ENCODE measurements around the gene CGNL1.

The CGNL1 gene, protein sequence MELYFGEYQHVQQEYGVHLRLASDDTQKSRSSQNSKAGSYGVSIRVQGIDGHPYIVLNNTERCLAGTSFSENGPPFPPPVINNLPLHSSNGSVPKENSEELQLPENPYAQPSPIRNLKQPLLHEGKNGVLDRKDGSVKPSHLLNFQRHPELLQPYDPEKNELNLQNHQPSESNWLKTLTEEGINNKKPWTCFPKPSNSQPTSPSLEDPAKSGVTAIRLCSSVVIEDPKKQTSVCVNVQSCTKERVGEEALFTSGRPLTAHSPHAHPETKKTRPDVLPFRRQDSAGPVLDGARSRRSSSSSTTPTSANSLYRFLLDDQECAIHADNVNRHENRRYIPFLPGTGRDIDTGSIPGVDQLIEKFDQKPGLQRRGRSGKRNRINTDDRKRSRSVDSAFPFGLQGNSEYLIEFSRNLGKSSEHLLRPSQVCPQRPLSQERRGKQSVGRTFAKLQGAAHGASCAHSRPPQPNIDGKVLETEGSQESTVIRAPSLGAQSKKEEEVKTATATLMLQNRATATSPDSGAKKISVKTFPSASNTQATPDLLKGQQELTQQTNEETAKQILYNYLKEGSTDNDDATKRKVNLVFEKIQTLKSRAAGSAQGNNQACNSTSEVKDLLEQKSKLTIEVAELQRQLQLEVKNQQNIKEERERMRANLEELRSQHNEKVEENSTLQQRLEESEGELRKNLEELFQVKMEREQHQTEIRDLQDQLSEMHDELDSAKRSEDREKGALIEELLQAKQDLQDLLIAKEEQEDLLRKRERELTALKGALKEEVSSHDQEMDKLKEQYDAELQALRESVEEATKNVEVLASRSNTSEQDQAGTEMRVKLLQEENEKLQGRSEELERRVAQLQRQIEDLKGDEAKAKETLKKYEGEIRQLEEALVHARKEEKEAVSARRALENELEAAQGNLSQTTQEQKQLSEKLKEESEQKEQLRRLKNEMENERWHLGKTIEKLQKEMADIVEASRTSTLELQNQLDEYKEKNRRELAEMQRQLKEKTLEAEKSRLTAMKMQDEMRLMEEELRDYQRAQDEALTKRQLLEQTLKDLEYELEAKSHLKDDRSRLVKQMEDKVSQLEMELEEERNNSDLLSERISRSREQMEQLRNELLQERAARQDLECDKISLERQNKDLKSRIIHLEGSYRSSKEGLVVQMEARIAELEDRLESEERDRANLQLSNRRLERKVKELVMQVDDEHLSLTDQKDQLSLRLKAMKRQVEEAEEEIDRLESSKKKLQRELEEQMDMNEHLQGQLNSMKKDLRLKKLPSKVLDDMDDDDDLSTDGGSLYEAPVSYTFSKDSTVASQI
- total RNA-seq, result 0 to 5.0 (median 0.18) reads per million in 17 experiments

DNA sequence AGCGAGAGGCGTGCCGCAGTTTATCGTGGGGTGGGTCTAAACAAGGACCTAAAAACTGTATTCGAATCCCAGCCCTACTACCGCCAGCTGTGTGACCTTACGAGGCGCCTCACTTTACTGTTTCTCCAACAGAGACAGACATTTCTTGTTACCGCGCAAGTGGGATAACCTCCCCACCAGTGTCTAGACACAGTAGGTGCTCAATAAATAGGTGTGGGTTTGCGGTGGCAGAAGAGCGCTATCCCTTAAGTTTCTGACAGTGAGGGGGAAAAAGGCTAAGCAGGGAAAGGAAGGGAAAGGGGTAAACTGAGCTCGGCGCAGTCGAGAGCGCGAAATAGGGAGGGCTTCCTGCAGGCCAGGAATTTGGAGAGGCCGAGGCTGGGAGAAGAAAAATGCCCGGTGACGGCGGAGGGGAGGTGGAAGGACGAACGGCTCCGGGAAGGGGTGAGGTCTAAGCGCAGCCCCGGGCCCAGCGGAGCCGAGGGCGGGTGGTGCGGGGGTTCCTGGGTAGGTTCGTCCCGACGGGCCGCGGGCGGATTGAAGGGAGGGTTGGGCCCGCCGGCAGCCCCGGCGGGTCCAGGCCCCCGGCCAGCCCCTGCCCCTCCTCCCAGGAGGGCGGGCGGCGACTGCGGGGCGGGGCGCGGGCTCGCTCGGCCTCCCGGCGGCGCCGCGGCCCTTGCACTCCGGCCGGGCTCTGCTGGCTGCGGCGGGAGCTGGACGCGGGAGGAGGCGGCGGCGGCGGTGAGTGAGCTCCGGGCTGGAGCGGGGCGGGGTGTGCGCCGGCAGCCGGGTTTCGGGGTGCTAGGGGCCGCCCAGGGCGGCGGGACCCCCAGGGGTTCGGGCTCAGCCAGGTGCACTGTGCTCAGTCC is at the start of gene CGNL1:
Gene CGNL1 (plus strand): TSS at position 679 of the 869 bp plus-strand sequence. CDS start 61,495 bp downstream, outside the sequence.
- peak in 3 of 4 experiments; percentile 13 to 53 (median 43) for DNase-seq

DNA sequence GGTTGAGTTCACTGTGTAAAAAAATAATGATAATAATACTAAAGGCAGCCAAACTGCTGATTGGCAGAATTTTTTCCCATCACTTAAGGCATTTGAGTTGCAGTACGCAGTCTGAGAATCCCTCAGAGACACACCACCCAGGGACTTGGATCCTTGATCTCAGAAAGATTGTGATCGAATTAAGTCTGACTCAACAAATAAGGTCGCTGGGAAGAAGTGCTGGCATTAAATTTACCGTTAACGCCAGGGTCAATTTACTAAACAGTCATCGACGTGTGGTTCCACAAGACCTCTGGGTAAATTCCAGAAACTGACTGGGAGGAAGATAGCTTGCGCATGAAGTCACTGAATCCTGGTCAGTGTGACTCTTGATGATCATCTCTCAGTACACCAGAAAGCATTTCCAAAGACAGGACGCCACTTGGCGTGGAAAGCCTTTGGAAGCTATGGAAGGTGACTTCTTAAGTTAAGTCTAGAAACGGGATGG is 48.3 kb upstream of the CGNL1 start:
- DNase-seq, result no peak

DNA sequence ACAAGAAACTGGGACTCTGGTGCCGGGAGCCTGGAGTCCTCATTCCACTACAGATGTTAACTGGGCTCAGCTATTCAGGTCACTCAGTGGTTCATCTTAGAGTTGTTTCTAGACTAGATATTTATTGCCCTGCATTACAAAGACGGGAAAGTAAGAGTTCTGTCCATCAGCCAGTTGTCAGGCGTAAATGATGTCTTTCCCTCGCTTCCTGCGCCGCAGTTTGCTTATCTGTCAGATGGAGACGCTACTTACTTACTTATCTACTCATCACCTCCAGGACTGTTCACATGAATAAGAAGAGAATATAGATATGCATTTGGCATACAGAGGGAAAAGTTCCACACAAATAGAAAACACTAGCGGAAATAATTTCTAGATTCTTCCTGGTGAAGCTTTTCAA is 47.8 kb upstream of the CGNL1 start:
- no peak for DNase-seq

DNA sequence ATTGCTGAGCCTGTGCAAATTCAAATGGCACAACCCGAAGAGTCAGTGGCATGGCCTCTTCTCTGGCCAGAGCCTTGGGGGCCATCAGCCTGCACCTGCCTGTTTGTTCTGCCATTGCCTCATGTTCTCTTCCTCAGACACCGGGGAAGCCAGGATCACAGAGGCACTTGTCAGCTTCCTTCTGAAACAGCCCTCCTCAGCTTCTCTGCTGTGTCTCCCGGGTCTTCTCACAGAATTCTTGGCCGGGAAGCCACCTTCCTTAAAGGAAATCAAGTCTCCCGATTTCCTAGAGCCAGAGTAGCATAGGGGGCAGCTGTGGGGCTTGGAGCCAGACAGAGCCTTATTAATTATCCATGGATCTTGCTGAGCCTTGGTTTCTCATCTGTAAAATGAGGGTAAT is 47.4 kb upstream of the CGNL1 start:
- no peak for DNase-seq

DNA sequence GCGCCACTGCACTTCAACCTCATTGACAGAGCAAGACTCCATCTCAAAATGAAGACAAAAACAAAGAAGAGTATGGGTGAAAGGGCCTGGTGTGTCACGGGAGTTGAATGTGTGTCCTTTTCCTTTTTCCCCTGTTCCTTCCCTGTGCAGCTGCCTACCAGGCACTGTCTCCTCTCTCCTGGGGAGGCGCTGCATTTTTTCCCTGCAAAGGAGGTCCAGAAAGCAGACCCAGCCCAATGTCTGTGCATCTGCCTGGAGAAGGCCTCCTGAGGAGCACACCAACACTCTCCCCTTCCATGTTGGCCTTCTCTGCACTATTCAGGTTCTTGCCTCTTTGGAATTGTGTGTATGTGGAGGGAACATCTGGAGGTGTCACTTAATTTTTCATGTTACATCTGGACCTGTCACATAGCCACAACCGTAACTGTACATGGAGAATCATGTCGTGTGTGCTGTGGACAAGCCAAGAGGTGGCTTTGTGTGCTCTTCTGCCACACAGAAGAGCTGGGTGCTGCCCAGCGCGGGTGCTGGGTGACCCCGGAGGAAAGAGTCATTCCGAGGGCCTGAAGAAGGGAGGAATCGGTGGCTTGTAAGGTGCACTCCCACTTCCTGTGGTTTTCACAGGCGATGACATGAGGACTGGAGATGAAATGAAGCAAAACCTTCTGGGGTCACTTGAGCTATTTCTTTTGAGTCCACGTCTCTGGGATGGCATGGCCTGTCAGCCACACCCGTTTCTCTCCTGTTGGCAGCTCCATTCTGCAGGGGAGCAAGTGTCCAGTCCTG is 46.5 kb upstream of the CGNL1 start:
- DNase-seq, result no peak

DNA sequence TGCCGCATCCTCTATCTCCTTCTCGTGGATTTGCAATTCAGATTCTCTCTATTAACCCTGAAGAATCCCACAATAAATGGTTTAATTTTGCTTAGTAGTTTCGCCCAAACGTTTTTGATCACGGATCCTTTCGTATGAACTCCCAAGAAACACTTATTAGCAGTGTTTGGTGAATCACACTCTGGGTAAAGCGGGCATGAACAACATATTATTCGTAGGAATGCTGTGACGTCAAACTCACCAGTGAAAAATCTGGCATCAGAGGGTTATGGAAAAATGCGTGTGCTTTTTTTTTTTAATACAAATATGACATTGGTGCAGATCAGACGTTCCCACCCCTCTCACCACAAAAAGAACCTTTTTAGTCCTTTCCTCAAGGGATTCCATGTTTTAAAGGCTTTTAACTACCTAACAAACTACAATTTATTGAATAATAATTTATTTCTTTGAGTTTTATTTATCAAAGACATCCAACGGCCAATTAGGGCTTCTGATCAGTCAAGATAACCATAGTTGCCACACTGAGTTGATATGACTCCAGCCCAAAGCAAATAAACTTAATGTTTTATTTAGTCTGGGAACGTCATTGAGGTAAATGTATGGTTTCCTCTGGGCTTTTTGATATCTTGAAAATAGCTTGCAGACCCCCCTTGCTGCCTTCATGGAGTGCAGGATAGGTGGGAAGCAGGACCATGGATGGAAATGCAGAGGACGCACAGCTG is 45.5 kb upstream of the CGNL1 start:
- DNase-seq, result no peak

DNA sequence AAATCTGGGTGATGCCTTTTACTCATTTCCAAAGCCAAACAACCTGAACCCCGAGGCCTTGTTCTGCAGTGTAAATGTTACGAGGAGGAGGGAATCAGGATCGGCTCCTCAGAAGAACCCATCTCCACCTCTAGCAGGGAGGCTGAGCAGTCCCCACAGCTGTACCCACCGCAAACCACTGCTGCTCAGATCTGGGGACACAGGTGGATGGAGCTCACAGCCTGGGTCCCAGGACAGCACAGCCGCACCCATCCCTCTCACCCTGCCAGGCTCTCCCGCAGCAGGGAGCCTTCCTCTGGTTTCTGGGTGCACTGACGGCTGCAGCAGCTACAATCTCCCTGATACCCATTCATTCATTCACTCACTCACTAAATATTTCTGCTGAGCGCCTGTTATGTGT is 44.0 kb upstream of the CGNL1 start:
- no peak for DNase-seq

DNA sequence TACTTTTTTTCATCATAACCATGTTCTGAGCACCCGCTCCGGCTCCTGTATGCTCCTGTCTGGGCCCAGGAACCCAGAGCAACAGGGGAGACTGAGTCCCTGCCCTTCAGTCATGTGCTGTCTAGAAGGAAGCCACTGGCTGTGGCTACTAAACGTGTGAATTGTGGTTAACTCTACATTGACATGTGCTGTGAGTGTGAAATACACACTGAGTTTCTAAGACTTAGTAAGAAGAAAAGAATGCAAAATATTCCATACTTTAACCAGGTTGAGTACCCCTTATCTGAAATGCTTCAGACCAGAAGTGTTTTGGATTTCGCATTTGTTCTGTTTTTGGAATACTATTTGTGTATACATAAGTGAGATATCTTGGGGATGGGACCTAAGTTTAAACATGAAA is 42.8 kb upstream of the CGNL1 start:
- no peak for DNase-seq

DNA sequence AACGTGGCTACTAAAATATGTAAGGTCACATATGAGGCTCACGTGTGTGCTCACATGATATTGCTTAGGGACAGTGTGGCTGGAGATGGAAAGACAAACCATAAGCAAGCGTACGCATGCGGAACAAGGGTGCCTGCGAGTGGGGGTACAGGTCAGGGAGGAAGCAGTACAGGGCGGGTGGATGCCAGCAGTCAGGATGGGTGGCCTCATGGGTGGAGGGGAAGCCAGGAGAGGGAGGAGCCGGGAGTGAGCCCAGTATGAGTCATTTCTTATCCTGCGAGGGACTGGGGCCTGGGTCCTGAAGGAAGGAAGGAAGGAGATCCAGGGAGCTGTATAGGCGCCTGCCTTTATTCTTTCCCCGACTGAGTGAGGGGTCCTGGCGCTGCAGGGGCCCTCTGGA is 42.0 kb upstream of the CGNL1 start:
- no peak for DNase-seq

DNA sequence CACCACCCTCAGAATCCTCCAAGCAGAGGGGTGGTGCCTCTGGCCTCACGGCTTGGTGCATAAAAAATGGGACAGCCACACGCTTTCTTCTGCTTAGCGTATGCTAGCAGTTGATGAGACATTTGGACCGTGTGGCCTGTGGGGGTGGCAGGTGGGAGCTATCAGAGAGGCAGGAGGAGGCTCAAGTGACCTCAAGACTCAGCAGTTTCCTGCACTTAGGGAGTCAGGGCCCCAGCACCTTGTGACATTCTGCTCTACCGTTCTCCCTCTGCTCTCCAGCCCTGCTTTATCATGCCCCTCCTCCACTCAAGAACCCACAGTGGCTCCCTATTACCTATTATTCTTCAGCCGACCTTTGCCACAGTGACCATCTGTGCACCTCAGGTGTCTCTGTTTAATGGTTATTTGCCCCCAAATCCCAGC is 41.0 kb upstream of the CGNL1 start:
- peak in 1 of 4 experiments; percentile 10 for DNase-seq

DNA sequence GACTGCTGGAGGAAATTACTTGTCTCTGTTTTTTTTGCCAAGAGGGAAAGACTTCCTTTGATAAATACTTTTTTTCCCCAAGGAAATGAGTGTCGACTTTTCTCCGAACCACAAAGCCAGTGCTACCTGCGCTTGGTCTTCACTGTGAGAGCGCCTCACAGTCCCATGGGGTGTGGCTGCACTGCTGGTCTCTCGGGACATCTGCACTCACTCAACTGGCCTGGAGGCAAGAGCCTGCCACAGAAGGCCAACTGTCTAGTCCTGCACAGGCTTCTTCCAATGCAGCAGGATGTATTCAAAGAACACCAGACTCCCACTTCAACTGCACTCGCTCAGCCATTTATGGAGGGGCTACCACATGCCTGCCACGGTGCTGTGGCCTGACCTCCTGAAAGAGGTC is 40.6 kb upstream of the CGNL1 start:
- no peak for DNase-seq

DNA sequence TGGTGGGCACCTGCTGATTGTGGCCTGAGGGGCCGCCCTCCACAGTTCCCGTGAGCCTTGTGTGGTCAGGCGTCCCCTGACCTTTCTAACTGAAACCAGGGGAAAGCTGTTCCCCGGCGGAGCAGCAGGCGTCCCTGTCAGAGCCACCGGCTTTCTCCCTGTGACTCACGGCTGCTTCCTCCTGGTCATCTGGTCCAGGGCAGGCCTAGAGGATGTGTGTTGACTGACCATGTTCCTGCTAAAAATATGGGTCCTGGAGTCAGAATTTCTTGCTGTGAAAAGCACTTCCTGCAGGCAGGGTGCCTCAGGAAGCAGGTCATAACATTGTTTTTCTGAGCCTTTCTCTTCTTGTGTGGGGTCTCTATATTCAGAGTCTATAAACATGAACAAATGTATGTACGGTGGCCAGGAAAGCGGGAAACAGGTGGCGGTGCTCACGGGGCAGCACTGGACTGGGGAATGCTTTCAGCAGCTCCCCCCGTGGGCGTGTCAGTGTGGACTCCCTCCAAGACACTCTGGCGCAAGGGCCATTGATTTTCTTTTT is 38.4 kb upstream of the CGNL1 start:
- DNase-seq, result peak; percentile 52 to 67 (median 60)

DNA sequence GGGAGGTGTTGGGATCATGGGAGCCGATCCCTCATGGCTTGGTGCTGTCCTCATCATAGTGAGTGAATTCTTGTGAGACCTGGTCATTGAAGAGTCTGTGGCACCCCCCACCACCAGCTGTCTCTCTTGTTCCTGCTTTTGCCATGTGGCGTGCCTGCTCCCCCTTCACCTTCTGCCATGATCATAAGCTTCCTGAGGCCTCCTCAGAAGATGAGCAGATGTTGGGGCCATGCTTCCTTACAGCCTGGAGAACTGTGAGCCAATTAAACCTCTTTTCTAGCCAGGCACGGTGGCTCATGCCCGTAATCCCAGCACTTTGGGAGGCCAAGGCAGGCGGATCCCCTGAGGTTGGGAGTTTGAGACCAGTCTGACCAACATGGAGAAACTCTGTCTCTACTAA is 37.0 kb upstream of the CGNL1 start:
- DNase-seq, result no peak

DNA sequence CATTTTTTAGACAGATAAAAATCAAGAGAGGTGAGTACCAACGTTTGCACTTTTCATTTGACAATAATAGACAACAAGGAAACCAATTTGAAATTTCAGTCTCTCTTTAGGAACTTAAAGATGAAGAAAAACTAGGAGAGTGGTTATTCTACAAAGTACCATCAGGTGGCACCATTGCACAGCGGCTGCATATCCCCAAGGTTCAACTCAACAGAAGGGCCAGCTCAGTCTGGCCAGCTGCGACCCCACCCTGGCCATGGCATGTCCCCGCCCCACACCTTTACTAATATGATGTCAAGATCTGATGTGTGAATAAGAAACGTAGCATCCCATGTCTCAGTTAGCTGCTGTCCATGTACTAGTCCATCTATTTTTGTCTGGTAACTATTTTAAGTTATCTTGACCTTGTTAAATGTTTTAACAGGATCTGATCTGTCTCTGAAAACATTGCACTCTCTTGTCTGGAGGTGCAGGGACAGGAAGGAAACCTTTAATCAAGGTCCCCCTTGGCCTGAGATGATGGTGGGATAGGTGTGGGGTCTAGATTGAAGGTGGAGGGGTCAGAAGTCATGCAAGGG is 35.5 kb upstream of the CGNL1 start:
- peak; percentile 58 to 79 (median 72) for DNase-seq

DNA sequence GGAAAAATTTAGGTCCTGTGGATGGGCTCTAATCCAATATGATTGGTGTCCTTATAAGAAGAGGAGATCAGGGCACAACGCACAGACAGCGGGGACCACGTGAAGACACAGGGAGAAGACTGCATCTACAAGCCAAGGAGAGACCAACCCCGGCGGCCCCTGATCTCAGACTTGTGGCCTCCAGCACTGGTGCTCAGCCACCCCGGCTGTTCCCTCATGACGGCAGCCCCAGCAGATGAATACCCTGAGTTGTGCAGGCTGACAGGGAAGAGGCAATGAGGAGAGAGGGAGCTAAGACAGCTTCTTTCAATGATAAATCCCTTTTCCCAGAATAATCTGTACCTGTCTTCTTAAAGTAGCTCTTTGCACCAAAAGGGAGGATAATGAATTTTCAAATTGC is 33.3 kb upstream of the CGNL1 start:
- no peak for DNase-seq

DNA sequence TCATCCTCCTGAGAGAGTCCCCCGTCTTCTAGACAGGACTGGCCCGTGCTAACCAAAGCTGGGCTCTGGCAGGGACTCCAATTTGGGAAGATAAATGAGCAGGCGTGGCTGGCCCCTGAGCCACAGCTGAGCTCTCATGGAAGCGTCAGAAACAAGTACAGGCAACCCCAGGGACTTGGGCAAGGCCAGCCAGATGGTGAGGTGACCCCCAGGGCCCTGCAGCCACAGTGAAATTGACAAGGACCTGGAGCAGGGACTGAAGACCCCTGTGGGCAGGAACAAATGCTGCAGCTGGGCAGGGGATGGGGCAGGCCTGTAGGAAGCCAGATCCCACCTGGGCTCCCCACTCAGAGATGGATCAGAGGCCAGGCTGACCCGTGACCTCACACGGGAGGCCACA is 32.8 kb upstream of the CGNL1 start:
- no peak for DNase-seq

DNA sequence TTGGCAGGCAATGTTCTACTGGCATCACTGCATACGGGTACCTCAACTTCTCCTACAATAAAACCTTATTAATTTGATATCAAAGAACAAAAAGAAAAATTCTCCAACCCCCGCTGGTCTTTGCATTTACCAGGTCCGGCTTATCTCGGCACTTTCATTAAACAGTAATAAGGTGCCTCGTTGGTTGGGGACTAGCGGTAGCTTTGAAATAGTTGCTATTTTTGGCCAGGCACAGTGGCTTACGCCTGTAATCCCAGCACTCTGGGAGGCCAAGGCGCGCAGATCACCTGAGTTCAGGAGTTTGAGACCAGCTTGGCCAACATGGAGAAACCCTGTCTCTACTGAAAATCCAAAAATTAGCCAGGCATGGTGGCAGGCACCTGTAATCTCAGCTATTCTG is 32.0 kb upstream of the CGNL1 start:
- no peak for DNase-seq

DNA sequence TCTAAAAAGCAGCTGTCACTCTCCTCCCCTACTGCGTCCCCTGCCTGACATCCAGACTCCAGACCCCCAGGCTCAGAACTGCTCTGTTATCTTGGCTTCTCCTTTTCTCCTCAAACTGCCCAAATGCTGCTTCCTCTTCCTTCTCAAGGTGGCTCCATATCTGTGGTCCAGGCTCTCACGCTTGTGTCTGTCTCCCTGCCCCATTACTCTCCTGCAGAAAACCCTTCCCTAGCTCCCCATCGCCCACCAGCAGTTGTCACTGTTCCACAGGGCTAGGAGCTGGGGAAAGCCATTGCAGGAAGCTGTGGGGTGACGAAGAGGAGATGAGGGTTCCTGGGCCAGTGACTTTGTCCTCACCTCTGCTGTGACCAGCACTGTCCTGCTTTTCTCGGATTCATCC is 30.7 kb upstream of the CGNL1 start:
- DNase-seq, result no peak

DNA sequence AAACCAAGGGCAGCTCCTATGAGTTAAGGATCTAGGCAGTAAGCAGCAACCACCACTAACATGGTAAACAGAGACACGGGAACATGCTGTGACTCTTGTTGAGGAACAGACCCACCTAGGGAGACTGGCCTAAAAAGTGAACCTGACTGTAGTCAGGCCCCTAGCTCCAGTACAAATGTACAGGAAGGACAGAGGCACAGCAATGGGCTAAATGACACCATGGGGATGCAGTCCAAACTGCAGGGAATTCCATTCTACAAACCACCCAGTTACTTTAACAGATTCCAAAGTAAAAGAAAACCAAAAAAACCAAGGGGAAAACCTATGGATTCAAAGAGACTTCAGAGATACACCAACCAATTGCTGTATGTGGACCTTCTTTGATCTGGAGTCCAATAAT is 28.2 kb upstream of the CGNL1 start:
- DNase-seq, result no peak

All from suppressor macrophage (primary cell).